GM18505 (cell line): Measurements from ENCODE around the gene ERFE.

Experiments used
- ATAC-seq: cut with Tn5 transposase; IDR thresholded peaks from one replicate; pipeline ENCODE4 v1.9.1; 2021; ENCODE audit not compliant: unreplicated experiment
- POLR2A ChIP-seq: IDR thresholded peaks from 4 replicates; pipeline ENCODE4 v1.6.1; 2011; ENCODE audit warnings: borderline replicate concordance; ENCODE audit not compliant: insufficient read depth, insufficient read length; ENCODE audit errors: extremely low read depth

ERFE gene

GRCh38 chr2:238161291-238162051, 2.7 kb downstream of the ERFE start:
- no peak for ATAC-seq
- TF ChIP-seq POLR2A = no peak

- no peak for TF ChIP-seq POLR2A
- ATAC-seq = no peak
Observed at GRCh38 chr2:238162251-238162845, 3.6 kb downstream of the ERFE start.

- no peak for TF ChIP-seq POLR2A
- no peak for ATAC-seq
Observed at GRCh38 chr2:238162846-238163441, 4.2 kb downstream of the ERFE start.

GRCh38 chr2:238163481-238164198, 4.9 kb downstream of the ERFE start:
- no peak for ATAC-seq
- no peak for TF ChIP-seq POLR2A

GRCh38 chr2:238164906-238165287, 6.1 kb downstream of the ERFE start:
- TF ChIP-seq POLR2A = no peak
- ATAC-seq = no peak

GRCh38 chr2:238165288-238165921, 6.6 kb downstream of the ERFE start:
- ATAC-seq = no peak
- no peak for TF ChIP-seq POLR2A

GRCh38 chr2:238166391-238167343, 7.9 kb downstream of the ERFE start:
- no peak for ATAC-seq
- no peak for TF ChIP-seq POLR2A

- ATAC-seq = no peak
- TF ChIP-seq POLR2A = no peak
Observed at GRCh38 chr2:238167344-238167715, 8.6 kb downstream of the ERFE start.

- ATAC-seq = no peak
- TF ChIP-seq POLR2A = no peak
Observed at GRCh38 chr2:238167761-238168160, 9.0 kb downstream of the ERFE start.

- no peak for ATAC-seq
- no peak for TF ChIP-seq POLR2A
Observed at GRCh38 chr2:238168196-238169047, 9.7 kb downstream of the ERFE start.

GRCh38 chr2:238169048-238169707, 10.4 kb downstream of the ERFE start:
- ATAC-seq = no peak
- TF ChIP-seq POLR2A = no peak

GRCh38 chr2:238169708-238170251, 11.0 kb downstream of the ERFE start:
- ATAC-seq = no peak
- no peak for TF ChIP-seq POLR2A
